ENCODE data around the gene TCF21.

The TCF21 gene

DNA sequence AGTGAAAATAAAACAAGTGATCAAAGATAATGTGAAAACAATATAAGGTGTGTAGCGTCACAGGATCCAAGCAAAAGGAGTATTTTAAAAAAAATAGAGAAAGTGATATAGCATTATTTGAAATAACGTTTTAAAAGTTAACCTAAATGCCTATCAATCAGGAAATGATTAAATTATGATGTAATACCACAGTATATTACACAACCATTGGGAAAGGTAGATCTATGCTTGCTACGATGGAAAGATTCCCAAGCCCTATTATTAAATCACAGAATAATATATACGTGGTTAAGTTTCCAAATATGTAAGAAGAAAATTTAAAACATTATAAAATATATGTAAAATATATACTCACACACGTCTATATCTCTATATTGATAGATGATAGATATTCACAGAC, 15.4 kb upstream of the TCF21 start:
- FAIRE-seq (no peak), DNase-seq (ENCODE audit: insufficient read length, low spot score) (no peak)
- no peak for TF ChIP-seq POLR2A (IDR thresholded peaks at IDR 0.05; ENCODE audit: low read depth, low read length)

DNA sequence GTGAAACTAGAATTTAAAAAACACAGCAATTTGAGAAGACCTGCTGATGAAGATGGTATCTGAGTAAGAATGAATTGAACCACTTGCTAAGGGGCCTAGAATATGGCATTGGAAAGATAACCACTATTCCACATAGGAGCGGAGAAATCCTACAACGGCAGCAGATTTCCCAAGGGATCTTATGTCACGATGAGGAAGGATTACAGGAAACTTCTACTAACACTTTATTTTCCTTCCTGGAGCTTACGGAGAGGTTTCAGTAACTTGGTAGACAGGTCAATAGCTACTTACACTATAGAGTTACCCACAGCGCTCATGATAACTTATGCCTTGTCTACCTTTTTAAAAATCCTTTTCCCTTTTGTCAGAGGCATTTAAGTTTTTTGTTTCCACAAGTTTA, 11.8 kb upstream of the TCF21 start:
- FAIRE-seq, result no peak
- no peak for DNase-seq (ENCODE audit: insufficient read length, low spot score)

DNA sequence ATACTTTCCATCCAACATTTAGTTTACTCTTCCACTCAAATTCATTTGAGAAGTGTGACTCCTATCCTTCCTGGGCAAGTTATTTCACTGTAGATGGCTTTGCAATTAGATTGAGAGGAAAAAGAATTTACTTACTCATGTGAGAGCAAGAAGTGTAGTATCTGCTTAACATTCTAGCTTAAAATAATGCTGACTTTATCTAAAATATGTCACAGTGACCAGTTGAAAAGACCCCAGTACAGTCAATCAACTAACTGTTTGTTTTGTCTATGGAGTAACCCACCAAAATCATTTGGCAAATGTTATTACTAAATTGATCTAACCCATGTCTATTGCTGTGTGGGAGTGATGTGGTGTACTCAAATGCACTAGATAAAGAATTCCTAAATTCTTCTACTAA, 8.9 kb upstream of the TCF21 start:
- FAIRE-seq, result no peak
- no peak for TF ChIP-seq POLR2A (IDR thresholded peaks at IDR 0.05; ENCODE audit: low read depth, low read length)
- DNase-seq (ENCODE audit: insufficient read length, low spot score), result no peak

More for the DNA sequence above, 11.8 kb upstream of the TCF21 start:
- TF ChIP-seq POLR2A (IDR thresholded peaks at IDR 0.05; ENCODE audit: low read depth, low read length), result no peak

DNA sequence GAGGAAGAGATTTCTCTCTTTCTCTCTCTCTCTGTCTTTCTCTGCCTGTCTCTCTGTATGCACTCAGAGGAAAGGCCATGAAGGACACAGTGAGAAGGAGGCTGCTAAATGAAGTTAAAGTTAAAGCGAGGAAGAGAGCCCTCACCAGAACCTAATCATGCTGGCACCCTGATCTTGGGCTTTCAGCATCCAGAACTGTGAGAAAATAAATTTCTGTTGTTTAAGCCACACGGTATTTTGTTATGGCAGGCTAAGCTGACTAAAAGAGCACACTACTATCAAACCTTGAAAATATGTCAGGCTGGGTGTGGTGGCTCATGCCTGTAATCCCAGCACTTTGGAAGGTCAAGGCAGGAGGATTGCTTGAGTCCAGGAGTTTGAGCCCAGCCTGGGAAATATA, 8.0 kb upstream of the TCF21 start:
- no peak for DNase-seq (ENCODE audit: insufficient read length, low spot score)
- TF ChIP-seq POLR2A (IDR thresholded peaks at IDR 0.05; ENCODE audit: low read depth, low read length), result no peak
- no peak for FAIRE-seq

DNA sequence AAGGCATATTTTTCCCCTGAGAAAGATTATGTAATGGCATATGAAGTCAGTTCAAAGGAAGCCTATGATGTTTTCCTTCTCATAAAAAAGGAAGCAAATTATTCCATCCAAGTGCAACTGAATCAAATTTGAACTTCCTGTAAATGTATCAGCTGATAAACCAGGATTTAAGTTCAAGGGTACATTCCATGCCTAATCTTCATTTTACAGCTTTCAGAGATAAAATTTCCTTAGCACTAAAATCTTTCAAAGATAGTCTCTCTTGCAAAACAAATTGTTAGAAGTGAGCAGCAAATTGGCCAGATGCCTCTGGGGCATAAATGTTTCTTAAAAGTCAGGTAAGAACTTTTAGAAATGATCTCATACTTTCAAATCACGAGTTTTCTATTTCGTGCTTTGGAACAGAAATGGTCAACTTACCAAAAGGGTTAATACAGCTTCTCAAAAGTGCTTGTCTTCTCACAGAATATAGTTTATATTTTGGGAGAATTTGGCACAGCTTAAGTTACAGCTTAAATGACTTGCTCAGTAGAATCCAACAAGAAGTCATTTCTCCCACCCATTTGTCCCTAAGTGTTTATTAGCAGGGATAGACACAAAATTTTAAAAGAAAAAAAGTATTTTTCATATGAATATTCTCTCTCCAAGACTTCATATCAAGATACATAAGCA, 2.7 kb upstream of the TCF21 start:
- DNase-seq (ENCODE audit: insufficient read length, low spot score), result no peak
- no peak for TF ChIP-seq POLR2A (IDR thresholded peaks at IDR 0.05; ENCODE audit: low read depth, low read length)
- no peak for FAIRE-seq

DNA sequence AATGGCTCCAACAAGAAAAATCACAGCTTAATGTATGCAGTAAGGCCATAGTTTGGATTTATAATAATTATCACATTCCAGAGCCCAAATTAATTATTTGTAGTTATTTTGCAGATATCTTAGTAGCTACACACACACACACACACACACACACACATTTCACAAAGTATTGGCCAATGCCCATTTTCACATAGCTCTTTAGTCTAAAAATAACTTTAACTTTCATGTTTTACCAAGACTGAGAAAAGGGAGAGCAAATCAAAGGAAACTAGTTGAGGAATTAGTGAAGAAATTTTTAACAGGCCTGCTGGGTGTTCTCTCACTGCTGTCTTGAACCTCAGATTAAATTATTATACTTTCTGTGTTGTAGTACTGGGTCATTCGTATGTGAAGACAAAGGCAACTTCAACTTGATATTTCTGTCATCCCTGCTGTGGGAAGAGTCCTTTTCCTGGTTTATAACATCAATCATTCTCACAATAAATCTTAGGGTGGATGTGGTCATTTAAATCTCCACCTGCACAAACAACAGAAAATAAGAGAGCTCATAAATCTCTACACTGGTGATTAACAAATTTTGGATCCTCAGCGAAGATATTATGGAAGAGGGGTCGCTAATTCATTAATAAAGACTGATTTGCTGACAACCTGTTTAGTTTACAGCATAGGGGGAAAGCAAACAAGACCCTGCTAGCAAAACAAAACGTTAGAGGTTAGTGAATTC, 1.6 kb upstream of the TCF21 start:
- DNase-seq (ENCODE audit: insufficient read length, low spot score), result no peak
- TF ChIP-seq POLR2A (IDR thresholded peaks at IDR 0.05; ENCODE audit: low read depth, low read length), result no peak
- FAIRE-seq, result no peak

DNA sequence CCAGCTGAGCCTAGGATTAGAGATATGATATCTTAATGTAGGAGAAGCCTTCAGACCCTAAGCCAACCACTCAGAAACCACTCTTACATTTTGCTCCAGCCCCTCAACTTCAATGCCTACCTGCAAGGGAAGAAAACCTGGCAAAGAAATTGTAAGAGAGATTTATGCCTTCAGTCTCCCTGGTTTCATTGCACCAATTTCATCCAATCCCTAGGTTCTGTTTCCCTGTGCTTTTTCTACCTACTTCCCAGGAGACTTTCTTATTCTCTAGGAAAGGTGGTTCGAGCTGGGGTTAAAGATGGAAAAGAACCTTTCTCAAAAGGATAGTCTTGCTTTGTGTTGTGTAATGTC, 1.1 kb upstream of the TCF21 start:
- no peak for TF ChIP-seq POLR2A (IDR thresholded peaks at IDR 0.05; ENCODE audit: low read depth, low read length)
- FAIRE-seq (no peak), DNase-seq (ENCODE audit: insufficient read length, low spot score) (no peak)

DNA sequence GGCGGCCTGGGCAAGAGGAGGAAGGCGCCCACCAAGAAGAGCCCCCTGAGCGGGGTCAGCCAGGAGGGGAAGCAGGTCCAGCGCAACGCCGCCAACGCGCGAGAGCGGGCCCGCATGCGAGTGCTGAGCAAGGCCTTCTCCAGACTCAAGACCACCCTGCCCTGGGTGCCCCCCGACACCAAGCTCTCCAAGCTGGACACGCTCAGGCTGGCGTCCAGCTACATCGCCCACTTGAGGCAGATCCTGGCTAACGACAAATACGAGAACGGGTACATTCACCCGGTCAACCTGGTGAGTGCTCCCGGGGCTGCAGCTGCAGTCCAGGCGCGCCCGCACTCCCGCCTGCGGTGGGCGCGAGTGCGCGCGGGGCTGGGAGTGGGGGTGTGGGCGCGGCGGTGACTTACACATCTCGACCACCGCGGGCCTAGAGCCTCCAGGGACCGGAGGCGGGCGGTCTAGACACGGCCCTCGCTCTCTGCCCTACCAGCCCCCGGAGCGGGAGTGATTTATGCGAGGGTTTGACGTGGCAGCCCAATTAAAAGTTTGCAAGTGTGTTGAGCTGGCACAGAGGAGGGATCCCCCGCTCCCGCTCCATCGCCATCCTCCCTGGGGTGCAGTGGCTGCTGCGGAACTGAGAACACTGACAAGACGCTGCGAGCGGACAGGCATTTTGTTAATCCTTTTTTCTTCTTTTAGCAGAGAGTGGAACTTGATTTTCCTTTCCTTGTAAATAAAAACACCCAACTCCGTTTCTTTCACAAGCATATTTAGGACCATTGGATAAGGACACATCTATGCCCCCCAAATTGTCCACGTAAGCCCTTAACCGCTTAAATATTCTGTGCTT, 867 bp downstream of the TCF21 start:
- FAIRE-seq, result no peak
- TF ChIP-seq POLR2A (IDR thresholded peaks at IDR 0.05; ENCODE audit: low read depth, low read length), result no peak
- DNase-seq (ENCODE audit: insufficient read length, low spot score), result no peak

DNA sequence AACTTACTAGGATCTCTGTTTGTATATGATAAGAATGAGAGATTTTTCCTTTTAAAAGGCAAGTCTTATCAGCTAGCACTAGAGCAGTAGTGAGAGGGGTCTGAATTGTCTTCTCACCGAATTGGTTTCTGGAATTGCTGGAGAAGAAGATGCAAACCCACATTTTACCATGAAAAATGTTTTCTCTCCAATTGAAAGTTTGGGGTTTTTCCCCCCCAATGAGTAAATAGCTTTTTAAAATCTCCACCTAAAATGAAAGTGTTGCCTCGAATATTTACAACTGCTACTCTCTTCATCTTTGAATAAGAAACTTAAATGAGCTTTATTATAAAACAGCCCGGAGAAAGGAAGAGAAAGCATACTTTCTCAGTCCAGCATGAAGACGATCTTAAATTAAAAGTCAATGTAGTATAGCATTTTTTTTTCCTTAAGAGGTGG, 1.8 kb downstream of the TCF21 start:
- DNase-seq (ENCODE audit: insufficient read length, low spot score) (no peak), FAIRE-seq (no peak)
- no peak for TF ChIP-seq POLR2A (IDR thresholded peaks at IDR 0.05; ENCODE audit: low read depth, low read length)

DNA sequence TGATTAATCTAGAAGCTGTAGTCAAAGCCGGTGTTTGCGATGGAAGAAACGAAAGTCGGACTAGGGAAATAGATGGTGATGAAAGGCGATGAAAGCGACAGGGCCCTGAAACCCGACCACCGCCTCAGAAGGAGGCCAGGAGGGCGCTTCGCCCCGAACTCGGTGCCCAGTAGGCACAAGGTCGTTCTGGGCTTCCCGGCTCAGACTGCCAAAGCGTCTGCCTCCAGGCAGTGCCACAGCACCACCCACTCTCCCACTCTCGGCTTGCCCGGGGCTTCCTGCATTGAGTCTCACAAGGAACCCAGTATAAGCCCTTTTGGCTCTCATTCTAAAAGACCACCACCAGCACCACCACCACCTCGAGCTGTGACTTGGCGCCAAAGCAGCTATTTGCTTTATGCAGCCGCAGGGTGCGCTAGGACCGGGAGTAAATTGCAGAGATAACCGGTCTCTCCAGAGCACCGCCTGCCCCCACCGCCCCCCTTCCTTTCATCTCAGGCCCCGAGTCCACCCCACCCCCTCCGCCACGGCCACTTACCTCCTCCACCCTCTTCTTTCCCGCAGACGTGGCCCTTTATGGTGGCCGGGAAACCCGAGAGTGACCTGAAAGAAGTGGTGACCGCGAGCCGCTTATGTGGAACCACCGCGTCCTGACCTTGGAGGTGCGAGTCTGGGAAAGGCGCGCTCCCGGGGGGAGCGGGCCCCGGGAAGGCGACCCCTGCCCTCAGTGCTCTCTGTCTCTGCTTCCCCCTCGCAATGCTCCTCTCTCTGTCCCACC, 2.4 kb downstream of the TCF21 start:
- TF ChIP-seq POLR2A (IDR thresholded peaks at IDR 0.05; ENCODE audit: low read depth, low read length), result no peak
- DNase-seq (ENCODE audit: insufficient read length, low spot score), result peak; percentile 24
- FAIRE-seq, result no peak

DNA sequence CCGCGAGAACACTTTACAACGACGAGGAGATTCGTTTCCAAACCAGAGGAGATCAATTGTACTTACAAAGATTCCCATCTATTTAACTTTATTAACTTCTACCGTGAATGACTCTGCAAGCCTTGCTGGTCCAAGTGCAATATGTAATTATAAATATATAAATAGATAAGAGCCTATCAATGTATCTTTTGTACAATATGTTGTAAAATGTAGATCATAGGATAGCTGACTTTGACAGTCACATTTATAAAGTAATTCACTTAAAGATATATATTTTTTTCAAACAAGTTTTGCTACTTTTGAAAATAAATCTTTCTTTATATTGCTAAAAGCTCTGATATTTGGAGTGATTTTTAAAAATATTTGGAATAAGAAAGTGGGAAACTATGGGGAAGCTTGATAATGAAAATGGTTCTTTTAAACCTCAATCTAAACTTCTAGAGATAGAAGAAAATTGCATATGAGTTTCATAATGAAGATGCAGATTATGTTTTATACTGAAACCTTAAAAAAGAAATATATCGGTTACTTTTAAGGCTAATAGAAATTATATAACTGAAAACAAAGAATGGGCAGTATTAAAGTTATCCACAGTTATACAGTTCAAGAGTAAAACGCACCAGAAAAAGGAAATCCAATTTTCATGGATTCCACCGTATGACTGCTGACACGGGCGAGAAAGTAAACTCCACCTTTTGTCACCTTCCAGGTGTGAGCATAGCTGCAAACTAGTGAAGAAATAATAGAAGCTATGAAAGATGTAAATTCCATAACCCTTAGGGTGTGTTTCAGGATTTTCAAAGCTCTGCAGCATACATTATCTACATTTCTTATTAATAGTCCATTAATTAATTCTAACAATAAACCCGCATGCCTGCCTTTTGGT, 3.3 kb downstream of the TCF21 start:
- no peak for TF ChIP-seq POLR2A (IDR thresholded peaks at IDR 0.05; ENCODE audit: low read depth, low read length)
- no peak for DNase-seq (ENCODE audit: insufficient read length, low spot score)
- no peak for FAIRE-seq

DNA sequence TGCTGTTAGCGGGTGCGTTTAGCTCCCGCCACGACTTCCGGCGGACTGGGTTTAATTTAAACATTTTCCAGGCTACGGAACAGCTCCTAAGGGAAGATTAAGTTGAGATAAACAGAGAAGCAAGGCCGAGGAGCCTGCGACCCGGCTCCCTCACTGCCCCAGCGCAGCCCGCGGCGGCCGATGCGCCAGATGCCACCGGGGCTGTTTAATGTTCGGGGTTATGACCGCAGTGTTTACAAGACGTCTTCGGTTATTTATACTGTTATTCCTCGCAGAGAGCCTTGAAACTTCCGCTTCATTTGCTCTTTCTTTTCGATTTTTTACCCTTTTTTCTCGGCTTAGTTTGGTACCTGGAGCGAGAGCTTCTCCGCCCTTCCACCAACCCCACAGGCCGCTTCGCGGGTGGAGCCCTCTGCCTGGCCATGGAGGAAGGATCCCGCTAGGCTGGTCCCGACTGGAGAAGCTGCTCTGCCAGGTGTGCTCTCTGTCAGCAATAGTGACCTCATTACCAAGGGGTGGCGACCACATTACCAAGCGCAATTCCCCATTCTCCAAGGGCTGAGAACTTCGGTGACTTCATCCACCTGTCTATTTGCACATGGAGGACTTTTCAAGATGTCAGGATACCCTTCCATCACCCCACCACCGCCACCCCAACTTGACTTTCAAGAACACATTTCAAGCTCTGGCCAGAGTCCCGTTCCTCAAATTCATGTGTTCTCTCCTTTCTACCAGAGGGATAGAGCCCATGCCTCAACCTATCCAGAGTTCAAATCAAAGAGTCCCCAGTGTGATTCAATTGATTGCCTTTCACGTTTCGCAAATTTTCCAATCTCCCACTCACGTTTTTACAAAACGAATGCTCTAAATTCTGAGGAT, 4.1 kb downstream of the TCF21 start:
- FAIRE-seq (no peak), DNase-seq (ENCODE audit: insufficient read length, low spot score) (no peak)
- no peak for TF ChIP-seq POLR2A (IDR thresholded peaks at IDR 0.05; ENCODE audit: low read depth, low read length)
